Left cardiac atrium (tissue), 4 donors: ENCODE measurements around the gene SPACA6. TPM values are rescaled to one million over a fixed set of nuclear protein-coding genes. Genes with fewer than 3 reads are reported as not detected.
"Not testable (repeated sequence)": the region's sequence is repeated elsewhere in the genome, so short reads cannot be mapped to it uniquely, and the experiment has no call there.

Source experiments
- ATAC-seq, 2 donors: fragments of 200-7000 bp; cut with Tn5 transposase; one replicate each; pipeline ENCODE4 v1.9.1; 2020; ENCODE audit warnings: mild to moderate bottlenecking in 2 of 2, moderate library complexity in 2 of 2
- DNase-seq: peaks from one replicate; pipeline ENCODE4 v3.0.0-alpha.2; 2020
- intact Hi-C, 2 donors: fragments of 100-400 bp; cut with DNase I; formaldehyde crosslinking; loops; one replicate each; pipeline versions ENCODE4 v1.14.1 to v1.15.1; 2022 to 2023
- long read RNA-seq: library from polyadenylated mRNA; unstranded; transcript quantifications from one replicate; pipeline ENCODE4 v2.0.0, GENCODE V29; 2021
- total RNA-seq, 2 donors: library from RNA; stranded (reverse); fragmentation: NEBNext Ultra II Directional; extraction: Animal tissue kit (Norgen Biotek cat#: 25700); gene quantifications; one replicate each; pipeline ENCODE4 v1.2.1, GENCODE V29; 2021
- donor health status: DM: no; HTN: yes; CAD: no.
- donor health status: DM: no; HTN: yes; CAD: no; lungs with severe emphysema.
- donor health status: DM: yes; HTN: yes; CAD: no.
- donor health status: Dilated cardiomyopathy.

SPACA6 gene, protein sequence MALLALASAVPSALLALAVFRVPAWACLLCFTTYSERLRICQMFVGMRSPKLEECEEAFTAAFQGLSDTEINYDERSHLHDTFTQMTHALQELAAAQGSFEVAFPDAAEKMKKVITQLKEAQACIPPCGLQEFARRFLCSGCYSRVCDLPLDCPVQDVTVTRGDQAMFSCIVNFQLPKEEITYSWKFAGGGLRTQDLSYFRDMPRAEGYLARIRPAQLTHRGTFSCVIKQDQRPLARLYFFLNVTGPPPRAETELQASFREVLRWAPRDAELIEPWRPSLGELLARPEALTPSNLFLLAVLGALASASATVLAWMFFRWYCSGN
- 10 to 100 TPM; 11.7 to 17.1 TPM for total RNA-seq
- long read RNA-seq, partial matches to known transcripts: 3 of 3 reads
- long read RNA-seq, other reads (novel, unspliced or antisense): 0 of 3 reads

- DNase-seq (no peak), ATAC-seq (no peak)
- intact Hi-C loops: no loop called here
Observed at GRCh38 chr19:51693260-51693659, at the start of gene SPACA6. SPACA6 (plus strand) TSS chr19:51693330; CDS start chr19:51693527, 197 bp downstream.

GRCh38 chr19:51644636-51645271 lies 48.4 kb upstream of the SPACA6 start:
- peak in 1 of 2 donors; percentile 29 for ATAC-seq
- intact Hi-C loops: no loop called here

DNA sequence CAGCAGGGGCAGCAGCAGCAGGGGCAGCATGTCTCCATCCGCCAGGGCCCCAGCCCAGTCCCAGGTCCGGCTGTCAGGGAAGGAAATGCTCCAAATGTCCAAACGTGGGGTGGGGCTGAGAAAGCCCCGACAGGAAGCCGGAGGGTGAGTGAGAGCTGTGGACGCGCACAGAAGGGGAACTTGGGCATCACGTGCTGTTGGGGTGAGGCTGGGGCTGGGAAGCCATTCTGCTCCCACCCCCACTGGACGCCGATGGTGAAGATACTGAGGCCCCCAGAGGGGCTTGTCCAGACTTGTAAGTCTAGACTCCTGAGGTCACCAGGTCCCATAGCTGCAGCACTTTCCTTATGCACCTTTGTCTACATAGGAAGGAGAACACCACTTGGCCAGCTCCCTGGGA lies 46.4 kb upstream of the SPACA6 start, which contains the start of gene SIGLEC14:
TSS of gene SIGLEC14 (minus strand) at position 96 of the 400 bp plus-strand sequence. CDS start at position 30, 66 bp downstream.
- DNase-seq, intact Hi-C loops: not testable (repeated sequence)
- peak in 1 of 2 donors; percentile 60 for ATAC-seq

More at GRCh38 chr19:51644636-51645271, 48.4 kb upstream of the SPACA6 start:
- no peak for DNase-seq

DNA sequence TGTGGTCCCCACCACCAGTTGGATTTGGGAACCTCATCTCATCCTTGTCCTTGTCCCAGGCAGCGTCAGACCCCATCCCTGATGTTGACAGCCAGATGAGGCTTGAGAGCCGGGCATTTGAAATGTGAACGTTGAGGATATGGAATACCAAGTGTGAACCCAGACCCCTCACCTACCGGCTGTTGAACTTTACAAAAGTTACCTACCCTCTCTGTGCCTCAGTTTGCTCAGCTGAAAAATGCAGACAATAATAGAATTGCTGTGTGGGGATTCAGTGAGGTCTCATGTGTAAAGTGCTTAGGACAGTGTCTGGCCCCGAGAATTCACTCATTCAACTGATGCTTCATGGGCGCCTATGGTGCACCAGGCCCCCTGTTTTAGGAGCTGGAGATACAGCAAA lies 45.8 kb upstream of the SPACA6 start:
- intact Hi-C loops: no loop called here
- ATAC-seq (no peak), DNase-seq (no peak)

DNA sequence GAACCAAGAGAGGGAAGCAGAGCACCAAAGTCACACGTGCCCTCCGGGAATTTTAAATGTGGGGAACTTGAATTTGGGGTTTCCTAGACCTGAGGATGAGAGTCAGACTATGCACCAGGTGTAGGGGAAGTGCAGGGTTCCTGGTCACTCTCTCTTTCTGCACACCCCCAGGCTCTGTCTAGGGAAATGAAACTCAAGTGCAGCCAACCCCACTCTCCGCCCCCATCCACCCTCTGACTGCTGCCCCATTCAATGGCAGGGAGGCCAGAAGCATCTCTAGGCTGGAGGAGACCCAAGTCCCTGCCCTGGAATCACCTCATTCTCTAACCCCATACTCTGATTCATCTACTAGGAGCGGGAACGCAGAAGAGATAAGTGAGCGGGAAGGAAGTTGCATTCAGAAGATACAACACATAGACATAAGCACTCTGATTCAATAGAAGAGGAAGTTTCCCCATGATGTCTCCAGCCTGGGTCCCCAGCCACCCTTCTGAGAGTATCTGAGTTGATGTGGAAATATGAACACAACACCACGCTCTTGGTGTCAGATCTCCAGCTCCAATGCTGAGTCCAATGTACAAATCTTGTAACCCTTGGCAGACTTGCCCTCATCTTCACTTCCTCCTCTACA lies 41.8 kb upstream of the SPACA6 start:
- intact Hi-C loops: loop anchor here (10.0 kb wide), 2 partner anchors 57 to 177 kb away; partner anchors contain the start of gene CEACAM18 (in 1 of the 2)
- no peak for DNase-seq
- peak in 1 of 2 donors; percentile 54 for ATAC-seq

- ATAC-seq: no peak
- intact Hi-C loops: loop anchor here (10.0 kb wide), 2 partner anchors 57 to 177 kb away; partner anchors contain the start of gene CEACAM18 (in 1 of the 2)
- no peak for DNase-seq
Observed at GRCh38 chr19:51652266-51652665, 40.9 kb upstream of the SPACA6 start.

GRCh38 chr19:51653162-51653561 lies 40.0 kb upstream of the SPACA6 start:
- ATAC-seq (no peak), DNase-seq (no peak)
- intact Hi-C loops: loop anchor here (10.0 kb wide), 2 partner anchors 58 to 178 kb away; partner anchors contain the start of gene CEACAM18 (in 1 of the 2)

DNA sequence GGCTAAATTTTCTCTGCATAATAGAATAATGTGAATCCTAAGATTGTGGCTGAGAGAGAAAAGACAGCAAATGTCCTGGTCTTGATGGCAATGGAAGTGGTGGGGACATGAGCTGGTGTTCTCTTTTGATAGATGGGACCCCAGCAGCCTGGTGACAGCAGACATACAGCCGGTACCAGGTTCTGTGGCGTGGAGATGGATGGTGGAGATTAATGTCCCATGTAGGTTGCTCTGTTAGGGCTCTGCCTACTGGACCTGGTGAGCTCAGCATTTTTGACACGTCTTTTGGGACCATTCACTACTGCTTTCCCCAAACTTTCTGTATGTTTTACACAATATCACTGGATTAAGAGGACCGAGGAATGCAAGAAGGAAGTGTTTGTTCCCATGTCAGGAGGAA lies 38.3 kb upstream of the SPACA6 start:
- no peak for ATAC-seq
- intact Hi-C loops: loop anchor here (10.0 kb wide), 2 partner anchors 60 to 180 kb away; partner anchors contain the start of gene CEACAM18 (in 1 of the 2)
- no peak for DNase-seq

GRCh38 chr19:51660975-51661600 lies 32.0 kb upstream of the SPACA6 start:
- ATAC-seq (peak in 1 of 2 donors; percentile 67), DNase-seq (peak; percentile 78)
- intact Hi-C loops: no loop called here

DNA sequence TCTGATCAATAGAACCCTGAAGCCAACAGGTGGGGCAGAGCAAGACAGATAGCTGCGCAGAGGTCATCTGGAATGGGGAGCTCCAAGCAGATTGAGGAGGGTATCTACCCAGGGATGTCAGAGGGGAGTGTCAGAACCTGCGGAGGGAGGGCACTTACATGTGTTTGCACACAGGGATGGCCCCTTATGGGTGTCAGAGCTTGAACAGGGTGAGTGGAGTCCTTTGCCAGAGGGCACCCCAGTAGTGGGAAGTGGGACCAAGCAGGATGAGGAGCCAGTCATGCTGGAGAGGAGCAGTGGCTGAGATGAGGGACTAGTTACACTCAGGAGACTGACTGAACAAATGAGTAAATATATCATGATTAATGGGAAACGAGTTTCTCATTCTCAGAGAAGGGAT lies 29.5 kb upstream of the SPACA6 start:
- ATAC-seq (no peak), DNase-seq (no peak)
- intact Hi-C loops: no loop called here

DNA sequence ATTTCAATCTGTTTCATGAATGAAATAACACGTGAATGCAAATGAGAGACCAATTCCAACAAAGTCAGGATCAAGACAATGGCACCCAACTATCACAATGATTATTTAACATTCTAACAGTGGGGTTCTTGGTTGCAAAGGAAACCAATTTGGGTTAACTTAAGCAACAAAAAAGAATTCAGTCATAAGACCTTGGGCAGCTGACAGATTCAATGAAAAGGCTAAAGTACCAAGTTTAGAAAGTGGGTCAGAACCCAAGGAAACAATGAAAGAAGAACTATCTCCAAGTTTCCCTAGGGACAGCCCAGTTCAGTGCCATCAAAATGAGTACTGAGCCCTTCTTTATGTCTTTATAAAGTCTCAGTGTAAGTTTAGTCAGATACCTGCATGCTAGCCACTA lies 29.0 kb upstream of the SPACA6 start:
- intact Hi-C loops: no loop called here
- DNase-seq (no peak), ATAC-seq (no peak)

- ATAC-seq (no peak), DNase-seq (no peak)
- intact Hi-C loops: no loop called here
Observed at GRCh38 chr19:51664997-51665396, 28.1 kb upstream of the SPACA6 start.

- DNase-seq (no peak), ATAC-seq (no peak)
- intact Hi-C loops: no loop called here
Observed at GRCh38 chr19:51668216-51668615, 24.9 kb upstream of the SPACA6 start.

- intact Hi-C loops, ATAC-seq, DNase-seq: not testable (repeated sequence)
Observed at GRCh38 chr19:51675911-51676565, 17.1 kb upstream of the SPACA6 start.

DNA sequence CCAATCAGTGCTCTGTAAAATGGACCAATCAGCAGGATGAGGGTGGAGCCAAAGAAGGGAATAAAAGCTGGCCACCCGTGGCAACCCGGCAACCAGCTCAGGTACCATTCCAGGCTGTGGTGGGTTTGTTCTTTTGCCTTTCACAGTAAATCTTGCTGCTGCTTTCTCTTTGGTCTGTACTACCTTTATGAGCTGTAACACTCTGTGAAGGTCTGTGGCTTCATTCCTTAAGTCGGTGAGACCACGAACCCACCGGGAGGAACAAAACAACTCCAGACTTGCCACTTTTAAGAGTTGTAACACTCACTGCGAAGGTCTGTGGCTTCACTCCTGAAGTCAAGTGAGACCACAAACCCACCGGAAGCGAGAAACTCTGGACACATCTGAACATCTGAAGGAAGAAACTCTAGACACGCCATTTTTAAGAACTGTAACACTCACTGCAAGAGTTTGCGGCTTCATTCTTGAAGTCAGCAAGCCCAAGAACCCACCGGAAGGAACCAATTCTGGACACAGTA lies 16.5 kb upstream of the SPACA6 start:
- no peak for ATAC-seq

GRCh38 chr19:51680474-51680873 lies 12.7 kb upstream of the SPACA6 start:
- ATAC-seq: no peak
- intact Hi-C loops: no loop called here
- no peak for DNase-seq

More for the DNA sequence above, 16.5 kb upstream of the SPACA6 start:
- no peak for DNase-seq
- intact Hi-C loops: no loop called here

DNA sequence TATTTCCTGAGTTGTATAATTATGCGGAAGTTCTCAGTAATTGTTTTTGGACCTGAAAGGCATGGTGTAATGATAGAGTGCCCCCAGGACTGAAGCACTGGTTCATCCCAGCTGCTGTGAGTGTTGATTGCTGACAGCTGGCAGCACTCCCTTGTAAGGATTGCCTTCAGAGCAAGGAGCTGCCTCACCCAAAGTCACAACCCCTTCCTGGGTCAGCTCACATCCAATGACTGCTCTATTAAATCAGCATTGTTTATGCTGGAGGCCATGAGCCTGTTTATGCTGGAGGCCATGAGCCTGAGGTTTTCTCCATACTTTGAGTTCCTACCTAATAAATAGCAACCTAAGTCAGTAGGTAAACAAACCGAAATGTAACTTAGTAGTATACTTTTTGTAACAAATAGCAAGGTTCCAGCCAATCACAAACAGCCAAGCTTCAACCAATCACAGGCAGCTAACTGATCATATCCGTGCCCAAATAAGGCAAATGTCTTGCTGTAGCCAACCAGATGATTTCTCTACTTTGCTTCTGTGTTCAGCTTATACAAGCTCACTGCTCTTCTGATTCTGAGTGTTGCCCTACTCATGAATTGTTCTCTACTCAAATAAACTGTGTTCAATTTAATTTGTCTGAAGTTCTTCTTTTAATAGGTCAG lies 11.7 kb upstream of the SPACA6 start:
- ATAC-seq (peak; percentile 69 to 74), DNase-seq (no peak)
- intact Hi-C loops: no loop called here

- intact Hi-C loops: no loop called here
- ATAC-seq: no peak
- no peak for DNase-seq
Observed at GRCh38 chr19:51686171-51686570, 7.0 kb upstream of the SPACA6 start.
